NT2/D1 (cell line): ENCODE measurements around the gene SLC36A2.

Experiments used
- SUZ12 ChIP-seq: IDR thresholded peaks from 2 replicates; pipeline ENCODE4 v1.6.1; 2011; ENCODE audit not compliant: insufficient read length, insufficient read depth; ENCODE audit errors: extremely low read depth
- YY1 ChIP-seq: IDR thresholded peaks from 2 replicates; pipeline ENCODE4 v1.6.1; 2011; ENCODE audit not compliant: insufficient read length, insufficient read depth
- ZNF274 ChIP-seq: IDR thresholded peaks from 2 replicates; pipeline ENCODE4 v1.6.1; 2011; ENCODE audit warnings: mild to moderate bottlenecking, low read depth, low read length

DNA sequence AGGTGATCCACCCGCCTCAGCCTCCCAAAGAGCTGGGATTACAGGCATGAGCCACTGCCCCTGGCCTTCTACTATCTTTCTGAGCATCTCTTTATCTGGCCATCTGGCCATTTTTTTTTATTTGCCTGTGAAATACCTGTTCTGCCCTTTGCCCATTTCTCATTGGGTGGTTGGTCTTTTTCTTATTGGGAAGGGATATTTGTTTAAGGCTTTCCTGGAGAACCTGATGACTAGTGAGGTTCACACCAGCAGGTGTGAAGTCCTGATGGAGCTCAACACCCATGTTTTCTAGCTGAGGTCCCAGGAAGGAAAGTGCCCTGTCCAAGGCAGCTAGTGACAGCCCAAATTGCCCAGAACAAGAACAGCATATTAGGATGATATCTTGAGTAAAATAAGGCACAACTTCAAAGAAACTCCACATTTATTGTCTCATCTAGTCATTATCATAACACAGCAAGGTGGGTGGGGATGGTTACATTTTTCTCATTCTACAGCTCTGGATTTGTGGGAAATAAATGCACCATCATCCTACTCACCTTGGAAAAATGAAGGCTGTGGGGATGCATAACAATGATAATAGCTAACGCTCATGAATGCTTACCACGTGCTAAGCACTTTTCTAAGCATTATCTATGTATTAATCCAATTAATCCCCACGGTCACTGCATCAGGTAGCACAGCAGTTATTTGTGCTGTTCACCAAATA is 64.1 kb downstream of the SLC36A2 start:
- TF ChIP-seq ZNF274 = no peak
- TF ChIP-seq YY1 = no peak
- TF ChIP-seq SUZ12 = no peak
